ENCODE data around the gene GTPBP1.
A peak's percentile ranks its signal among the peaks of the same experiment; 100 is the strongest.

GTPBP1 gene

GRCh38 chr22:38766076-38766777, 60.5 kb downstream of the GTPBP1 start:
- TF ChIP-seq CTCF (IDR thresholded peaks at IDR 0.05): peak; percentile 26 to 54

DNA sequence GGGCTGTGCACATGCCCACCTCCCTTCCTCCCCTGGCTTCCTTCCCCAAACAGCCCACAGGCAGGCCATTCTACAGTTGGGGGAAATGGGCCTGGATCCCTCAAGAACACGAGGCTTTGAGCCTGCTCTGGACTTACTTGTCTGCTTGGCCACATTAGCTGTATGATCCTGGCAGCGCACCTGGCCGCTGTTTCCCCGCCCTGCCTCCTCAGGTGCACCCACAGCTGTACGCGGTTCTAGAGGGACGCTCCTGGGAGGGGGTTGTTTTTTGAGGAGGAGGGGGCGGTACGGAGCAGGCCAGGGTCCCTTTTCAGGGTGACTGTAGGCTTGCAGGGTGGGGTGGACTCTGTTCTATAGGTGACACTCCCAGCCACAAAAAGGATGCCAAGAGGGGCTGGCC, 61.6 kb downstream of the GTPBP1 start:
- H3K9me3 ChIP-seq: no peaks in the 10 kb centered on the region
- H3K27ac ChIP-seq: no peak overlapping the region
- DNase-seq: peak in 1 of 2 donors; percentile 64
- H3K36me3 ChIP-seq: no peaks in the 10 kb centered on the region
- no peak overlapping the region for H3K4me3 ChIP-seq
- intact Hi-C loops (cut with DNase I; ENCODE audit: low total_unique reads): loop anchor here (5.0 kb wide), 1 partner anchor 95 kb away; no protein-coding TSS in a partner anchor
- H3K4me1 ChIP-seq: peaks cover 0 to 15% (median 5%) of the 10 kb centered on the region in 4 donors
- no peak for TF ChIP-seq CTCF (IDR thresholded peaks at IDR 0.05)
- H3K27me3 ChIP-seq: peaks cover 0 to 28% of the 10 kb centered on the region in 2 donors

More at GRCh38 chr22:38766076-38766777, 60.5 kb downstream of the GTPBP1 start:
- Histone ChIP-seq H3K4me1 (peaks cover 0 to 15% (median 5%) of the 10 kb centered on the region in 4 donors), H3K9me3 (no peaks in the 10 kb centered on the region), H3K4me3 (no peak overlapping the region), H3K27ac (no peak overlapping the region), H3K36me3 (no peaks in the 10 kb centered on the region), H3K27me3 (peaks cover 0 to 31% of the 10 kb centered on the region in 2 donors)
- DNase-seq: no peak
- intact Hi-C loops (cut with DNase I; ENCODE audit: low total_unique reads): loop anchor here (5.0 kb wide), 1 partner anchor 96 kb away; no protein-coding TSS in a partner anchor

DNA sequence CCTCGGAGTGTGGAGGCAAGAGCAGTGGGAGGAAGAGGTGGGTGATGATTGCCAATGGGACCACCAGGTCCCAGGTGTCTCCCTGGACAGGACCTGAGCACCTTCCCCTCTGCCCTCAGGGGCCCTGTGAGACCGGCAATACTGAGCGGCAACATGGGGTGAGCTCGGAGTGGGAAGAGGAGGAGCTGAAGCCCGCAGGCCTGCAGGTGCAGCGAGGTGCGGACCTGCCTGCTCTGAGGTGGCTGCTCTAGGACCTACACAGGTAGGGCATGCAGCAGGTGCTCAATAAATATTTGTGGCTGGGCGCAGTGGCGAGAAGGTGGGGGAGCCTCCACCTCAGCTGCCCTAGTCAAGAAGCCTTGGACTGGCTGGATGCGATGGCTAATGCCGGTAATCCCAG, 62.3 kb downstream of the GTPBP1 start:
- Histone ChIP-seq H3K27ac (no peak overlapping the region), H3K27me3 (peaks cover 0 to 22% of the 10 kb centered on the region in 2 donors), H3K9me3 (no peaks in the 10 kb centered on the region), H3K36me3 (no peaks in the 10 kb centered on the region), H3K4me1 (peaks cover 0 to 15% (median 5%) of the 10 kb centered on the region in 4 donors), H3K4me3 (no peak overlapping the region)
- TF ChIP-seq CTCF (IDR thresholded peaks at IDR 0.05): no peak
- intact Hi-C loops (cut with DNase I; ENCODE audit: low total_unique reads): loop anchor here (2.0 to 5.0 kb wide), 2 partner anchors 94 to 235 kb away; no protein-coding TSS in a partner anchor
- DNase-seq: peak in 1 of 2 donors; percentile 63

- H3K27me3 ChIP-seq: peaks cover 0 to 19% of the 10 kb centered on the region in 2 donors
- H3K36me3 ChIP-seq: no peaks in the 10 kb centered on the region
- no peaks in the 10 kb centered on the region for H3K9me3 ChIP-seq
- intact Hi-C loops (cut with DNase I; ENCODE audit: low total_unique reads): loop anchor here (10.0 kb wide), 1 partner anchor 354 kb away; no protein-coding TSS in a partner anchor
- DNase-seq: no peak
- no peak overlapping the region for H3K4me3 ChIP-seq
- no peak overlapping the region for H3K27ac ChIP-seq
- H3K4me1 ChIP-seq: peaks cover 0 to 10% (median 0%) of the 10 kb centered on the region in 4 donors
- no peak for TF ChIP-seq CTCF (IDR thresholded peaks at IDR 0.05)
These were observed 64.7 kb downstream of the GTPBP1 start for GRCh38 chr22:38770257-38770949.

- intact Hi-C loops (cut with DNase I; ENCODE audit: low total_unique reads): loop anchor here (10.0 kb wide), 1 partner anchor 352 kb away; no protein-coding TSS in a partner anchor
- H3K27me3 ChIP-seq: peaks cover 0 to 2% of the 10 kb centered on the region in 2 donors
These were observed 66.8 kb downstream of the GTPBP1 start for GRCh38 chr22:38772623-38772873.

More at GRCh38 chr22:38772623-38772873, 66.8 kb downstream of the GTPBP1 start:
- no peaks in the 10 kb centered on the region for H3K9me3 ChIP-seq
- no peak for TF ChIP-seq CTCF (IDR thresholded peaks at IDR 0.05)
- H3K36me3 ChIP-seq: peaks cover 0 to 6% (median 0%) of the 10 kb centered on the region in 3 donors
- no peak for DNase-seq
- H3K4me3 ChIP-seq: no peak overlapping the region
- peaks cover 0 to 5% (median 0%) of the 10 kb centered on the region in 4 donors for H3K4me1 ChIP-seq
- H3K27ac ChIP-seq: no peak overlapping the region

Measured in tibial artery (tissue), 4 donors.